ENCODE data around the gene BRD1.

The BRD1 gene

DNA sequence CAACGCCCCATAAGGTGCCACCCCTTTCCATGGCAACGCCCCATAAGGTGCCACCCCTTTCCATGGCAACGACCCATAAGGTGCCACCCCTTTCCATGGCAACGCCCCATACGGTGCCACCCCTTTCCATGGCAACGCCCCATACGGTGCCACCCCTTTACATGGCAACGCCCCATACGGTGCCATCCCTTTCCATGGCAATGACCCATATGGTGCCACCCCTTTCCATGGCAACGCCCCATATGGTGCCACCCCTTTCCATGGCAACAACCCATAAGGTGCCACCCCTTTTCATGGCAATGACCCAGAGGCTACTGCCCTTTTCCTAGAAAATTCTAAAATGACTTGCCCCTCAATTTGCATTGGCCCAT, 72.1 kb downstream of the BRD1 start:
- no peak for TF ChIP-seq TEAD4 (IDR thresholded peaks at IDR 0.05)
- TF ChIP-seq TAF1 (IDR thresholded peaks at IDR 0.05; ENCODE audit: low read depth): no peak
- TF ChIP-seq CREB1 (IDR thresholded peaks at IDR 0.05; ENCODE audit: low read depth): no peak
- no peak for TF ChIP-seq NFIC (IDR thresholded peaks at IDR 0.05)
- no peak for TF ChIP-seq ZBTB7A (IDR thresholded peaks at IDR 0.05; ENCODE audit: low read depth)
- TF ChIP-seq TCF12 (IDR thresholded peaks at IDR 0.05; ENCODE audit: low read depth): no peak
- TF ChIP-seq RAD21 (IDR thresholded peaks at IDR 0.05; ENCODE audit: low read depth): no peak
- TF ChIP-seq FOXM1 (IDR thresholded peaks at IDR 0.05; ENCODE audit: borderline replicate concordance, low read depth): no peak
- no peak for TF ChIP-seq CEBPB (IDR thresholded peaks at IDR 0.05)
- TF ChIP-seq EGR1 (IDR thresholded peaks at IDR 0.05): no peak
- TF ChIP-seq, protein P1, sequence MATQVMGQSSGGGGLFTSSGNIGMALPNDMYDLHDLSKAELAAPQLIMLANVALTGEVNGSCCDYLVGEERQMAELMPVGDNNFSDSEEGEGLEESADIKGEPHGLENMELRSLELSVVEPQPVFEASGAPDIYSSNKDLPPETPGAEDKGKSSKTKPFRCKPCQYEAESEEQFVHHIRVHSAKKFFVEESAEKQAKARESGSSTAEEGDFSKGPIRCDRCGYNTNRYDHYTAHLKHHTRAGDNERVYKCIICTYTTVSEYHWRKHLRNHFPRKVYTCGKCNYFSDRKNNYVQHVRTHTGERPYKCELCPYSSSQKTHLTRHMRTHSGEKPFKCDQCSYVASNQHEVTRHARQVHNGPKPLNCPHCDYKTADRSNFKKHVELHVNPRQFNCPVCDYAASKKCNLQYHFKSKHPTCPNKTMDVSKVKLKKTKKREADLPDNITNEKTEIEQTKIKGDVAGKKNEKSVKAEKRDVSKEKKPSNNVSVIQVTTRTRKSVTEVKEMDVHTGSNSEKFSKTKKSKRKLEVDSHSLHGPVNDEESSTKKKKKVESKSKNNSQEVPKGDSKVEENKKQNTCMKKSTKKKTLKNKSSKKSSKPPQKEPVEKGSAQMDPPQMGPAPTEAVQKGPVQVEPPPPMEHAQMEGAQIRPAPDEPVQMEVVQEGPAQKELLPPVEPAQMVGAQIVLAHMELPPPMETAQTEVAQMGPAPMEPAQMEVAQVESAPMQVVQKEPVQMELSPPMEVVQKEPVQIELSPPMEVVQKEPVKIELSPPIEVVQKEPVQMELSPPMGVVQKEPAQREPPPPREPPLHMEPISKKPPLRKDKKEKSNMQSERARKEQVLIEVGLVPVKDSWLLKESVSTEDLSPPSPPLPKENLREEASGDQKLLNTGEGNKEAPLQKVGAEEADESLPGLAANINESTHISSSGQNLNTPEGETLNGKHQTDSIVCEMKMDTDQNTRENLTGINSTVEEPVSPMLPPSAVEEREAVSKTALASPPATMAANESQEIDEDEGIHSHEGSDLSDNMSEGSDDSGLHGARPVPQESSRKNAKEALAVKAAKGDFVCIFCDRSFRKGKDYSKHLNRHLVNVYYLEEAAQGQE (IDR thresholded peaks at IDR 0.05; ENCODE audit: low read depth): no peak
- TF ChIP-seq, protein P2, sequence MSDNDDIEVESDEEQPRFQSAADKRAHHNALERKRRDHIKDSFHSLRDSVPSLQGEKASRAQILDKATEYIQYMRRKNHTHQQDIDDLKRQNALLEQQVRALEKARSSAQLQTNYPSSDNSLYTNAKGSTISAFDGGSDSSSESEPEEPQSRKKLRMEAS (IDR thresholded peaks at IDR 0.05): no peak
- no peak for TF ChIP-seq EP300 (IDR thresholded peaks at IDR 0.05; ENCODE audit: borderline replicate concordance)
- TF ChIP-seq YY1 (IDR thresholded peaks at IDR 0.05; ENCODE audit: low read depth): no peak
- TF ChIP-seq, protein P3, sequence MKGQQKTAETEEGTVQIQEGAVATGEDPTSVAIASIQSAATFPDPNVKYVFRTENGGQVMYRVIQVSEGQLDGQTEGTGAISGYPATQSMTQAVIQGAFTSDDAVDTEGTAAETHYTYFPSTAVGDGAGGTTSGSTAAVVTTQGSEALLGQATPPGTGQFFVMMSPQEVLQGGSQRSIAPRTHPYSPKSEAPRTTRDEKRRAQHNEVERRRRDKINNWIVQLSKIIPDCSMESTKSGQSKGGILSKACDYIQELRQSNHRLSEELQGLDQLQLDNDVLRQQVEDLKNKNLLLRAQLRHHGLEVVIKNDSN (IDR thresholded peaks at IDR 0.05): no peak

DNA sequence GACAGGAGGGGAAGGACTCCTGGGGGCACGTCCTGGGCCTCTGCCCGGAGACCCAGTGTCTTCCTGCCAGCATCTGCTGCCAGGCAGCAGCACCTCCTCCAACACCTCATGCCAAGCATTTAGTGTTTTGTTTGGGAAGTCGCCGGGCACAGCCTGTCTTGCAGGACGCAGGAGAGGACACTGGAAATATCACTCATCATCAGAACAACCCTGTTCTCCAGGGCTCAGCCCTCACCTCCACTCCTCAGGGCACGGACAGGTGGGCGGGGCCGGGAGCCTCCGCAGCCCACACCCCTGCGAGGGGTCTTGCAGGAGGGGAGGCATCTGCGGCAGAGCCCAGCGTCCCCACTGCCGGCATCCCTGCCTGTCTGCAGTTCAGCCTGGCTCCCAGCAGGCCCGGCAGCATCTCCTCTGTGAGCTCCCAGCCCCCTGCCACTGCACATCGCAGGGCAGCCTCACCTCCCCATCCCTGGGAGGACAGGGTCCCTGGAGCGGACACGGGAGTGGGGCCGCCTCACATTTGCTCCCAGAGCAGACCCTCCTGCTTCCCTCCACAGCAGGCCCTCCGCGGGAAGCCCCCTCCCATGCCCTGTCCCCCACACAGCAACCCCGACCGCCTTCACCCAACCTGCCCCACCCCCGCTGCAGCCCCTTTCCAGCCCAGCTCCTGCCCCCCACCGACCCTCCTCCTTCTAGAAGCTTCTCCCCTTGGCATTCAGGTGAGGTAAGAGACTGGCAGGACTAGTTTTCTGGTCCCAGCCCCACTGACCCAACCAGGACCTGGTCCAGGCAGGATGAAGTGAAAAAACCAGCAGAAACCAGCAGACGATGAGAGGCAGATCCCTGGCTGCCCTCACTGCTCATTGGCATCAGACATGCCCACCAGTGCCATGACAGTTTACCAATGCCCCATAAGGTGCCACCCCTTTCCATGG, 72.7 kb downstream of the BRD1 start:
- TF ChIP-seq, protein P2 (IDR thresholded peaks at IDR 0.05): no peak
- TF ChIP-seq EGR1 (IDR thresholded peaks at IDR 0.05) (no peak), RAD21 (IDR thresholded peaks at IDR 0.05; ENCODE audit: low read depth) (no peak), TAF1 (IDR thresholded peaks at IDR 0.05; ENCODE audit: low read depth) (no peak), ZBTB7A (IDR thresholded peaks at IDR 0.05; ENCODE audit: low read depth) (no peak), YY1 (IDR thresholded peaks at IDR 0.05; ENCODE audit: low read depth) (no peak), FOXM1 (IDR thresholded peaks at IDR 0.05; ENCODE audit: borderline replicate concordance, low read depth) (no peak), TCF12 (IDR thresholded peaks at IDR 0.05; ENCODE audit: low read depth) (no peak)
- TF ChIP-seq, protein P1 (IDR thresholded peaks at IDR 0.05; ENCODE audit: low read depth): no peak

DNA sequence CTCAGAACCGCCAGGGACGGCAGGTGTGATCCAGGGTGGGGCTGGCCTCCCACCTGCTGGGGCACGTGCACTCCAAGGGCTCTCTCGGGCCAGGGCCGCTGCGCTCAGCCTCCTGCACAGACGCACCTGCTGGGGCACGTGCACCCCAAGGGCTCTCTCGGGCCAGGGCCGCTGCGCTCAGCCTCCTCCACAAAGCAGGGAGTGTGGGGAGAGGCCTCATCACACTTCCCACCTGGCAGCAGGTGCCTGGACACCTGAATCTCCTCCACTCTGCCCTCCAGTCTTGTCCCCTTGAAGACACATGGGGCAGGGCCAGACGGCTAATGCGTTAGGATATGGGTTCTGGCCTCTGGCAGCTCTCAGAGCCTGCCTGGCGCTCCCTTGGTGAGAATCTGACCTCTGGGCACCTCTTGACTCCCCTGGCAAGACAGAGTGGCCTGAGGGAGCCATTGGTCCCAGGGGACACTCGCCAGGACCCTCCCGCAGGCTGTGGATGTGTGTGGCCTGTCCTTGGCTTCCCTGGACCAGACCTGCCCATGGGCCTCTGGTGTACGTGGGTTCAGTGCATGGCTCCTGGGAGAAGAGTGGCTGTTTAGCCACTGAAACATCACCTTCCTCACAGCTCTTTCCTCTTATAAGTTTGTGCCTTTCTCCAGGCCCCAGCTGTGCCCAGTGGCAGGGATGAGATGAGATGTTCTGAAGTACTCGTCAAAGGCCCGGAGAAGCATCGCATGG, 73.5 kb downstream of the BRD1 start:
- TF ChIP-seq RAD21 (IDR thresholded peaks at IDR 0.05; ENCODE audit: low read depth) (no peak), TCF12 (IDR thresholded peaks at IDR 0.05; ENCODE audit: low read depth) (no peak), TAF1 (IDR thresholded peaks at IDR 0.05; ENCODE audit: low read depth) (no peak), TEAD4 (IDR thresholded peaks at IDR 0.05) (no peak)
- TF ChIP-seq, protein P1 (IDR thresholded peaks at IDR 0.05; ENCODE audit: low read depth): no peak

DNA sequence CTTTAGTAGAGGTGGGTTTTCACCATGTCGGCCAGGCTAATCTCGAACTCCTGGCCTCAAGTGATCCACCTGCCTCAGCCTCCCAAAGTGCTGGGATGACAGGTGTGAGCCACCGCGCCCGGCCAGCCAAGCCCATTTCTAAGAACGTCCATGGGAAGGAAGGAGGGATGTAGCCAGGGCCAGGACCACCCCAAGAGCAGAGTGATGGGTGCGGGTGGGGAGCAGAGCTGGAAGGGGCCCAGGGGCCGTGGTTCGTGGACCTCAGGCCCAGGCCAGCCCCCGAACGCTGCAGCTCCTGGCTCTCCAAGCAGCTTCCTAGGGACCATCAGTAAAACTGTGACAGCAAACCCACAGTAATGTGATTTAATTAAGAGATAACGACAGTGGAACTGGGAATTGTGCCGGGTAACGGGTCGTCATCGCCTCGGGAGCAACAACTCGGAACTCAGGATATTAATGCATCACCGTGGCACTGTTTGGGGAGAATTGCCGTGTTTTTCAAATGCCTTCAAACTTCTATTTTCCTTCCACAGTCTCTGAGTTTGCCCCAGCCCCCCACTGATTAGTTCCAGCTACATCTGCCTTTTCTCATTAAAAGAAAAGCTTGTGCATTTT, 74.3 kb downstream of the BRD1 start:
- TF ChIP-seq FOXM1 (IDR thresholded peaks at IDR 0.05; ENCODE audit: borderline replicate concordance, low read depth) (no peak), TCF12 (IDR thresholded peaks at IDR 0.05; ENCODE audit: low read depth) (no peak), ZBTB7A (IDR thresholded peaks at IDR 0.05; ENCODE audit: low read depth) (no peak), TAF1 (IDR thresholded peaks at IDR 0.05; ENCODE audit: low read depth) (no peak), EGR1 (IDR thresholded peaks at IDR 0.05) (no peak), TEAD4 (IDR thresholded peaks at IDR 0.05) (no peak), NFIC (IDR thresholded peaks at IDR 0.05) (no peak), RAD21 (IDR thresholded peaks at IDR 0.05; ENCODE audit: low read depth) (no peak), YY1 (IDR thresholded peaks at IDR 0.05; ENCODE audit: low read depth) (no peak), CEBPB (IDR thresholded peaks at IDR 0.05) (no peak), EP300 (IDR thresholded peaks at IDR 0.05; ENCODE audit: borderline replicate concordance) (no peak), CREB1 (IDR thresholded peaks at IDR 0.05; ENCODE audit: low read depth) (no peak)
- TF ChIP-seq, protein P1 (IDR thresholded peaks at IDR 0.05; ENCODE audit: low read depth): no peak
- TF ChIP-seq, protein P2 (IDR thresholded peaks at IDR 0.05): no peak
- TF ChIP-seq, protein P3 (IDR thresholded peaks at IDR 0.05): no peak
